Measurements from ENCODE around the gene ISOC2.
A peak's percentile ranks its signal among the peaks of the same experiment; 100 is the strongest.
"Not testable (repeated sequence)": the region's sequence is repeated elsewhere in the genome, so short reads cannot be mapped to it uniquely, and the experiment has no call there.

Gene ISOC2, protein sequence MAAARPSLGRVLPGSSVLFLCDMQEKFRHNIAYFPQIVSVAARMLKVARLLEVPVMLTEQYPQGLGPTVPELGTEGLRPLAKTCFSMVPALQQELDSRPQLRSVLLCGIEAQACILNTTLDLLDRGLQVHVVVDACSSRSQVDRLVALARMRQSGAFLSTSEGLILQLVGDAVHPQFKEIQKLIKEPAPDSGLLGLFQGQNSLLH

DNA sequence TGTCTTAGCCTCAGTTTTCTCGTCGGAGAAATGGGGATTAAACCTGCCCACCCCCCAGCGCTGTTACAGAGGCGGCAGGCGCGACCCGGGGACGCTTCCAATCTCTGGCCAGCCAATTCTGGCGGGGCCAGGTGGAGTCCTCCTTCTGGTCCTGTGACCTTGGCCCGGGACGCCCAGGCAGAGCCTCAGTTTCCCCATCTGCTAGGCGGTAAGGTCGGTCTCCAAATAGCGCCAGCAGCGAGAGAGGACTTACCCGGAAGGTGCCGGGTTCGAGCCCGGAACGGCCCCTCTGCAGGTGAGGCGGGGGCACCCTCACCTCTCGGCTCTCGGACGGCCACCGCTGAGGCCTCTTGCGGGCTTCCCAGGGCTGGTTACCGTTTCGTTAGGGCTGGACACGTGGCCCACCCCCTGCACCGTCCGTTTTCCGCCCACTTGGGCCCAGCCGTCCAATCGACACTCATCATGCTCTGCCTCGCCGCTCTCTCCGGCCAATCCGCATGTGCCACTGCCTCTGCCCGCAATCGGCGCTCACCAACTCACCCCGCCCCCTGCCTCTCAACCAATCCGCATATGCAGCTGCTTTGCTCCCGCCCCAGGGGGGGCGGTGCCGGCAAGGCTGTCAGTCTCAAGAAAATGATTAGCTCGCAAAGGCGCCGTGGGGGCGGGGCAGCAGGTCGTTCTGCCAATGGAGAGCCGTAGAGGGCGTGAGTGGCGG is at the start of gene ISOC2:
Gene ISOC2, minus strand, starts transcription at position 384 of the 715 bp plus-strand sequence. CDS start 5,156 bp downstream, outside the sequence.
- DNase-seq, result peak; percentile 100

DNA sequence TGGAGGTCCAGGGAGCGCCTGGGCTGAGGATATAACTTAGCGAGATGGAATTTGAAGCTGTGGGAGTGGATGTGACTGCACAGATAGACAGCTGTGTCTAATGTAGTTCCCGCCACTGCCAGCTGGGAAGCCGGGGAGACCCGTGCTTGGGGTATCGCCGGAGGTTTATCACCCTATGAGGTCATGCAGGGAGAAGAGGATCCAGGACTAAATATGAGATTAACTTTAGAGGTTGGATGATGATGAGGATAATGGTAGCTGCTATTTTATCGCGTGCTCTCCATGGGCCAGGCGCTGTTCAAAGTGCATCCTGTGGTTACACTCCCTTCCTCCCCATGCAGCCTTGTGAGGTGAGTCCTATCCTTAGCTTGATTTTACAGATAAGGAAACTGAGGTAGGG is 46.7 kb upstream of the ISOC2 start:
- no peak for DNase-seq

DNA sequence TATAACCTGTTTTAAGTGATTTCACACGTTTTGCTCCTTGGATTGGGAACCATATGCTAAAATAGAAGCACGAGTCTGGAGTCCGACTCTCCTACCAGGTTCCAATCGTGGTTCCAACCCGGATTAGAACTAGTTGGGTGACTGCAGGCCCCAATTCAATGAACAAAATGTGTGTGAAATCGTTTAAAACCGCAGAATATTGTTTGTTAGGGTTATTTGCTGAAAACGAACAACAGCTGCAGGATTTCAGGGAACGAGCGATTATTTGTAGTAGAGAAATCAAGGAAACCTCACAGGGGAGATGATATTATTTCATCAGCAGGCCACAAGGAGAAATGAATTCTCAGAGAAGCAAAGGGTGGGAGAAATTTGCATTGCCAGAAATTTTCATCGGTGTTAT is 43.5 kb upstream of the ISOC2 start:
- no peak for DNase-seq

DNA sequence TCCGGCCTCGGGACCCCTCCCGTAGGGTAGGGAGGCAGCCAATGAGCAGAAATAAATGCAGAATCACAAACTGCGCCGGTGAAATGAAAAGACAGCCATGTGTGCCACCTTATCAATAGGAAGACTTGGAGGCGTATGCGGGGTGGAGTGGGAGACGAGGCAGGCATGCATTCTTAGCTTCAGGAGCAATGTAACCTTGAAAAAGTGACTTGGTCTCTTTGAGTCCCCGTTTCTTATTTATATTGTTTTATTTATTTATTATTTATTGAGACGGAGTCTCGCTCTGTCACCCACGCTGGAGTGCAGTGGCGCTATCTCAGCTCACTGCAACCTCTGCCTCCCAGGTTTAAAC is 42.8 kb upstream of the ISOC2 start:
- no peak for DNase-seq

DNA sequence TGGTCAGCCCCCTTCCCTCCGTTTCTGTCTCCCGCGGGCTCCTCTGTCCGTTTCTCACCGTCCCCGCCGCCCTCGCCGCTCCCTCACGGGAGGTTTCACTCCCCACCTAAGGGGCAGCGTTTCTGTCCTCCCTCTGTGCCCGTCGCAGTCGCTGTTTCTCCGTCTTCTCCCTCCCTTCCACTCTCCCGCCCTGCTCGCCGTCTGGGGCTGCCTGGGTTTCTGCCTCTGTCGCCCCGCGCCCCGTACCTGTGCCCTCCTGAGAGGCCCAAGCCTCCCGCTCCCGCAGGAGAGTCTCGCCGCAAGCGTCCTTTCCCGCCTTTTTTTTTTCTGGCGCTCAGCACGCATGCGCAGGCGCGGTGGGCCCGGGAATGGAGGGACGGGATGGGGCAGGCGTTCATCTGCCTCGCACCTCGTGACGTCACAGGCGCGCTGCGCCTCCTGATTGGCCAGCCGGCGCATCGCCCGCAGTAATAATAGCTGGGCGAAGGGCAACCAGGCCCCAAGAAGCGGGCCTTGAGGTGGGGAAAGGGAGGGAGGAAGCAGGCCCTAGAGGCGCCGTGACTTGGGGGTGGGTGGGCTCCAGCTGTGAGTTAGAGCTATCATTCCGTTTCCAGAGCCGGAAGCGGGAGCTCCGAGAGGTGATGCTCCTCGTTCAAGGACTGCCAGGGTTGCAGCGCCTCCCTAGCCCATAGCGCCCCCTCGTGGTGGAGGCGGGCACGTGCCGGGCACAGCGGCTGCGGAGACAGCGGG is 42.2 kb upstream of the ISOC2 start:
- DNase-seq, result peak; percentile 93

DNA sequence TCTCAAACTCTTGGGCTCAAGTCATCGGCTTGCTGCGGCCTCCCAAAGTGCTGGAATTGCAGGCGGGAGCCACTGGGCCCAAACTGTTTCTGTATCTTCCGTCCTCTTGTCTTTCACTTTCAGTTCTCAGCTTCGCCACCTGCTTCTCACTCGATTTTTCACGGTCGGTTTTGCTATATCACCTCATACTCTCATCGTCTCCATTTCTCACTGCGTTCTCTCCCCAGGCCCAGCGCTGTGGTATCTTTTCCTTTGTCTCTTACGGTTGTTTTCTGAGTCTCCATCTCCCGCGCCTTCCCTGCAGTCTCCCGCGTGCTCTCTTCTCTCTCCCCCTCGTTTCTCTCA is 41.7 kb upstream of the ISOC2 start:
- DNase-seq, result no peak

DNA sequence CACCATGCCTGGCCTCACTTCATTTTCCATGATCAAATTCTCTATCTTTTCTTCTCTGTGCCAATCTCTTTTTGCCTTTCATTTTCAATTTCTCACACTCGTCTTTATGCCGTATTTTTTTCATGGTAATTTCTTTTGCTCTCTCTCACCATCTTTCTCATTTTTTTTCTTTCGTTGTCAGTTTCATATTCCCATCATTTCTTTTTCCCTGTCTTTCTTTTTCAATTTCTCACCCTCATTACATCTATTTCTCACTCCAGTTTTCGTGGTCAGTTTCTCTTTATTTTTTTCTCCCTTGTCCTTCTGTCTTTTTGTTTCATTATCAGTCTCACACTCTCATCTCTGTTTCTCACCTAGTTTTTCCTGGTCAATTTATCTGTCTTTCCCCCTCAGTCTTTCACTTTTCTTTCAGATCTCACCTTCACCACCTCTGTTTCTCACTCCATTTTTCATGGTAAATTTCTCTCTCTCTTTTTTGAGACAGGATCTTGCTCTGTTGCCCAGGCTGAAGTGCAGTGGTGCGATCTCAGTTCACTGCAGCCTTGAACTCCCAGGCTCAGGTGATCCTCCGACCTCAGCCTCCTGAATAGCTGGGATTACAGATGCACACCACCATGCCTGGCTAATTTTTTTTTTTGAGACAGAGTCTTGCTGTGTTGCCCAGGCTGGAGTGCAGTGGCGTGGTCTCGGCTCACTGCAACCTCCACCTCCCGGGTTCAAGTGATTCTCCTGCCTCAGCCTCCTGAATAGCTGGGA is 40.9 kb upstream of the ISOC2 start:
- DNase-seq, result no peak

DNA sequence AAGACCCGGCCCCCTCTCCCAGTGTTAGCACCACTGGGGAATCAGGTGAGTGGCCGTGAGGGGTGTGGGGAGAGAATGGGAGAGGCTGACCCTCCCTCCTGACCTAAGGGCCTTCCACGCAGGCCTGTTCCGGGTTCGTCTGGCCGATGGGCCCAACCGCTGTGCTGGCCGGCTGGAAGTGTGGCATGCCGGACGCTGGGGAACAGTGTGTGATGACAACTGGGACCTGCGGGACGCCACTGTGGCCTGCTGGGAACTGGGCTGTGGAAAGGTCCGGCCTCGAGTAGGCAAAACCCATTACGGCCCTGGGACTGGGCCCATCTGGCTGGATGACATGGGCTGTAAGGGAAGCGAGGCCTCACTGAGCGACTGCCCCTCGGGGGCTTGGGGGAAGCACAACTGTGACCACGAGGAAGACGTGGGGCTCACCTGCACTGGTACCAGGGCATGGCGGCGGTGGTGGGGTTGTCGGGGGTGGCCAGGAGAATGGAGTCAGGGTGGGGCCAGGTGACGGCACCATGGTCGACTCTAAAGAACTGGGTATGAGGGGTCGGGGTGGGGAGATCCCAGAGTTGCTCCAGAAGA is 39.0 kb upstream of the ISOC2 start:
- no peak for DNase-seq

DNA sequence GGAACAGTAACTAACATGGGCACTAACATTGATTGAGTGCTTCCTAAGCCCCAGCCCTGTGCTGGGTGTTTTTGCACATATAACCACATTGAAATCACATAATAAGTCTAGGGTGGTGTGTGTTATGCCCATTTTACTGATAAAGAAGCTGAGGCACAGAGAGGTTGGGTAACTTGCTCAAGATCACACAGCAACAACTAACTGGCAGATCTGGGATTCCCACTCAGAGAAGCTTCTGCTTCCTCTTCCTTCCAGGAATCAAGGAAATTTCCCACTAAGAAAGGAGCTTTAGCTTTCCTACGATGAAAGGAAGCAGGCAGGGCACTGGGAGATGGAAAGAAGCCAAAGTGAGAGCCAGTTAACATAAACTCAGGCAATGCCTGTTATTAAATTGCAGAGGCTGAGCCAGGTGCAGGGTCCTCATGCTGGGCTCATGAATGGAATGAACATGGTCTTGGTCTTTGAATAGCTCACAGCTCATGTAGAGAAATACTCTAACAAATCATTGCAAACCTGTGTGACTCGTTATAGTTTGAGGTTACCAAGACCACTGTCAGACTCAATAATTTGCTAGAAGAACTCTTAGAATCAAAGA is 36.9 kb upstream of the ISOC2 start:
- no peak for DNase-seq

DNA sequence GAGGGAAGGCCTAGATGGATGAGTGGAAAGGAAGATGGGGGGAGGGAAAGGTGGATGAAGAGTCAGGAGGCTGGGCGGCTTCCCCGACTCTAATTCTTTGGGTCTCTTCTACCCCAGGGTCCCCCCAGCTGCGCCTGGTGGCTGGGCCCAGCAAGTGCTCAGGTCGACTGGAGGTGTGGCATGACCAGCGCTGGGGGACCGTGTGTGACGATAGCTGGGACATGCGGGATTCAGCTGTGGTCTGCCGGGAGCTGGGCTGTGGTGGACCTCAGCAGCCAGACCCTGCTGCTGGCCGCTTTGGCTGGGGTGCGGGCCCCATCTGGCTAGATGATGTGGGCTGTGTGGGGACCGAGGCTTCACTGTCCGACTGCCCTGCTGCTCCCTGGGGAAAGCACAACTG is 36.3 kb upstream of the ISOC2 start:
- DNase-seq, result no peak

DNA sequence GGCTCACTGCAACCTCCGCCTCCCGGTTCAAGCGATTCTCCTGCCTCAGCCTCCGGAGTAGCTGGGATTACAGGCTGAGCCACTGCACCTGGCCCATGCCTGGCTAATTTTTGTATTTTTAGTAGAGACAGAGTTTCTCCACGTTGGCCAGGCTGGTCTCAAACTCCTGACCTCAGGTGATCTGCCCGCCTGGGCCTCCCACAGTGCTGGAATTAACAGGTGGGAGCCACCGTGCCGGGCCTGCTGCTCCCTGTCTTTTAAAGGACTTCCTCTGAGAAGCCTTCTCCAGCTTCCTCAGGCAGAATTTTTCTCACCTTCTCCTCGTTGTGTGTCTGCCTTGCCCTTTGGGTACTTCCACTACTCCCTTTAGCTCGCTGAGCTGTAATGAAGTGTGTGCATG is 35.4 kb upstream of the ISOC2 start:
- not testable (repeated sequence) for DNase-seq

DNA sequence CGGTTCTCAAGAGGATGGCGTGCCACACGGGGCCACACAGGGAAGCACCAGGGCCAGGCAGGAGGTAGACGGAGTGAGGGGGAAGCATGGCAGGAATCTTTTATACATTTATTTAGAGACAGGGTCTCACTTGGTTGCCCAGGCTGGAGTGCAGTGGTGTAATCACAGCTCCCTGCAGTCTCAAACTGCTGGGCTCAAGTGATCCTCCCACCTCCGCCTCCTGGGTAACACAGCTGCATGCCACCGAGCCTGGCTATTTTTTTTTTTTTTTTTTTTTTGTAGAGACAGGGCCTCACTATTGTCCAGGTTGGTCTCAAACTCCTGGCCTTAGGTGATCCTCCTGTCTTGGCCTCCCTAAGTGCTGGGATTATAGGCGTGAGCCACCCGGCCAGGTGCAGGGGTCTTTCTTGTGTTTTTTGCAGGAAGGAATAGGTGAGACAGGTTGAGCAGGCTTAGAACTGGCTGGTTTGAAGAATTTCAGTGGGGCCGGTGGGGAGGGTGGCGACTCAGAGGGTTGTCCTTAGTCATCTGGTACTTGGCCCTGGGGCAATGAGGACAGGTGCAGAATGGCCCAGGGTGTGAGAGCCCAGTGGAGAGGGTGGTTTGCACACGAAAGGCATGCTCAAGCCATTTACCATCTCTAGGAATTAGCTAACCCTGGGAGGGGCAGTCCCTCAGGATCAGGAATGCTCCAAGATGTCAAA is 34.4 kb upstream of the ISOC2 start:
- no peak for DNase-seq

DNA sequence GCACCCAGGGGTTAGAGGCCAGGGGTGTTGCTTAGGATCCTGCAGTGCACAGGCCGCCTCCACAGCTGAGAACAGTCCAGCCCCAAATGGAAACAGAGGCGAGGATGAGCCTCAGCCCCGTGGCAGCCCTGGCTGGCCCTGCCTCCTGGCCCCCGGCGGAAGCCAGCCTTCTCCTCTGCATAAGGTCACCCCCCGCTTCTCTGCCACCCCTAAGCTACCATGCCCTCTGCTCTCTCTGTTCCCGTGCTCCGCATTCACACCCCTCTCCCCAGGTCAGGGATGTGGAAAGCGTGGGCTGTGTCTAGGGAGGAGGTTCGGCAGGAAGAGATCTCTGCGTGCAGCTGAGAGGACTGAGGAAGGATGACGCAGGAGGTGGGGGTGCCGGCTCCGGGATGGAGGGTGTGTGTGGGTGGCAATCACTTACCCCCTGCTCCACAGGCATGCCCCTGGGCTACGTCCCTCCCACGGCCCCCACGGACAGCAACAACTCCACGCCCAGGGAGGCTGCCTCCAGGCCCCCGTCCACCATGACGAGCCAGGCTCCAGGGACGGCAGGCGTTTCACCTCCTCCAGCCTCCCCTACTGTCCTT is 32.8 kb upstream of the ISOC2 start:
- DNase-seq, result no peak

DNA sequence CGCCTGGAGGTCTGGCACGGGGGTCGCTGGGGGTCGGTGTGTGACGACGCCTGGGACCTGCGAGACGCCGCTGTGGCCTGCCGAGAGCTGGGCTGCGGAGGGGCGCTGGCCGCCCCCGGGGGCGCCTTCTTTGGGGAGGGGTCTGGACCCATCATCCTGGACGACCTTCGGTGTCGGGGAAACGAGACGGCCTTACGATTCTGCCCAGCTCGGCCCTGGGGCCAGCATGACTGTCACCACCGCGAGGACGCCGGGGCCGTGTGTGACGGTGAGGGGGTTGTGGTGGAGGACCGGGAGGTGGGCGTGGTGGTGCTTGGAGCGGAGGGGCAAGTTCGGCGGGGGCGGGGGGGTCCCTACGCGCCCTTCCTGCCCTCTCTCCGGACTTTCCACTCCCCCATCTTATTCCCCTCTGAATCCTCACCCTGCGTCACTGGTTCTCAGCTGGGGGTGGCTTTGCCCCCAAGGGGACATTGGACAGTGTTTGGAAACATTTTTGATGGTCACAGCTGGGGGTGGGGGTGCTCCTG is 32.3 kb upstream of the ISOC2 start:
- DNase-seq, result no peak

DNA sequence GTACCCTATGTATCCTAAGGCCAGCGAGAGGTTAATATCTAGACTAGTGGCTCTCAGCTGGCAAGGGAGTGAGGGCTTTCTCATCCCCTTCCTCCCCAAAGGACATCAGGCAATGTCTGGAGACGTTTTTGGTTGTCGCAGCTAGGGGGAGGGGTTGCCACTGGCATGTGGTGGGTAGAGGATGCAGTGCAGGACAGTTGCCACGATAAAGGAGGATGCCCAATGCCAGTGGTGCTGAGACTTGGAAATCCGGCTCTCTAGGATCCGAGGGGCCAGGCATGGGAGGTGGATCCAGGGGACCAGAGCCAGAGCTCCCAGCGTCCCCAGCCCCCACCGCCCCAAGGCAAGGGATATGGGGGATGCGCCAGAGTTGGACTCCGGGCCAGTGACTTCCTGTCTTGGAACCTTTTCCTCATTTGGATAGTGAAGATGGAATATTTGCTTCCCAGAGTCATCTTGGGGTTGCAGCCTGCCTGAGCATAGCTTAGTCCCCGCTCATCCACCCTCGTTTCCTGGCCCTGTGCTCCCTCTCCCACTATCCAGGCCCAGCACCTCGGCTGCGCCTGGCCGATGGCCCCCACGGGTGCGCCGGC is 31.7 kb upstream of the ISOC2 start:
- DNase-seq, result no peak

DNA sequence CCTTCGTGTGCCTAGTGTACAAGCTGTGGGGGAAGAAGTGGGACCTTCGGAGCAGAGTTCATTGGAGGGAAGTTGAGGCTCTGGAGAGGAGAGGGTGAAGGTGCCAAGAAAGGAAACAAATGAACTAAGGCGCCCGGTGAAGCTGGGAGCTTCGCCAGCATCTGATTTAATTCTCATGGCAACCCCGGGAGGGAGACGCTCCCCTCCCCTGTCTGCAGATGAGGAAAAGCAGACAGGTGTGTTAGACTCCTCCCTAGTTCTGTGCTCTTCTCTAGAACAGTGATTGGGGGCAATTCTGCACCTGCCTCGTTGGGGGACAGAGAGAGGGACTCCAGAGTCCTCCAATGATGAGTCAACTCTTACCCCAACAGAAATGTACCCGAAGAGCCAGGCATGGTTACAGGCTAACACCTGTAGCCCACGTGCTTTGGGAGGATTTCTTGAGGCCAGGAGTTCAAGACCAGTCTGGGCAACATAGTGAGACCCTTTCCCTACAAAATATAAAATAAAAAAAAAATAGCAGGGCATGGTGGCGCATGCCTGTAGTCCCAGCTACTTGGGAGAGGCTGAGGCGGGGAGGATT is 31.0 kb upstream of the ISOC2 start:
- no peak for DNase-seq

DNA sequence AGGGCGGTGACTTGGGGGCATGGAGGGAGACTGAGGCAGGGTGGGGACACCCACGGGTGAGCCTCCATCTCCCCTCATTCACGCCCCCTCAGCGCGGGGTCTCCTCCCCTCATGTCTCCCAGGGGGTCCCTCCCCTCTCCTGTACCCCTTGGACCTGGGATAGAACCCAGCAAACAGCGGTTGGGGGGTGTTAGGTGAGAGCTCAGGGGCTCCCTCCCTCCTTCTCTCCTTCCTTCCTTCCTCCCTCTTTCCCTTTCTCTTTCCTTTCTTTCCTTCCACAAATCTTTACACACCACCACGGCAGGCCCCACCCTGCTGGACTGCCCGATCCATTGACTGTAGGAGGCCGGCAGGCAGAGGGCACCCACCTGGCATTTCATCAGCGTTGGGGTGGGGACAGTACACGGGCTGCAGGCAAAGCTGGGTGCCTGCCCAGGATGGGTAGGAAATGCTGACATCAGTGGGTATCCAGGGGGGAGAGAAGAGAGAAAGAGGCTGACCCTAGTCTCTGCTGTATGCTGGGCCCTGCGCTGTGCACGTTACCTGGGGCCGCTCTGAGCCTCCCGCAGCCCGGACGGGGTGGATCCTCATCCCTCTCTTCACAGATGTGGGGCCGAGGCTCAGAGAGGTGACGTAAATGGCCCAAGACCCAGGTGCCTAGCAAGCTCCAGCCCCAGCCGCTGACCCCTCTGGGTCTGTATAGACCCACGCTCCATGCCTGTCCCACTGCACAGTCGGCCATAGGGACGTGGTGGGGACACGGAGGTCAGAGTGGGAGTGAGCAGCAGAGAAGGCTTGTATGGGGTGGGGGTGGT is 30.3 kb upstream of the ISOC2 start:
- DNase-seq, result no peak

DNA sequence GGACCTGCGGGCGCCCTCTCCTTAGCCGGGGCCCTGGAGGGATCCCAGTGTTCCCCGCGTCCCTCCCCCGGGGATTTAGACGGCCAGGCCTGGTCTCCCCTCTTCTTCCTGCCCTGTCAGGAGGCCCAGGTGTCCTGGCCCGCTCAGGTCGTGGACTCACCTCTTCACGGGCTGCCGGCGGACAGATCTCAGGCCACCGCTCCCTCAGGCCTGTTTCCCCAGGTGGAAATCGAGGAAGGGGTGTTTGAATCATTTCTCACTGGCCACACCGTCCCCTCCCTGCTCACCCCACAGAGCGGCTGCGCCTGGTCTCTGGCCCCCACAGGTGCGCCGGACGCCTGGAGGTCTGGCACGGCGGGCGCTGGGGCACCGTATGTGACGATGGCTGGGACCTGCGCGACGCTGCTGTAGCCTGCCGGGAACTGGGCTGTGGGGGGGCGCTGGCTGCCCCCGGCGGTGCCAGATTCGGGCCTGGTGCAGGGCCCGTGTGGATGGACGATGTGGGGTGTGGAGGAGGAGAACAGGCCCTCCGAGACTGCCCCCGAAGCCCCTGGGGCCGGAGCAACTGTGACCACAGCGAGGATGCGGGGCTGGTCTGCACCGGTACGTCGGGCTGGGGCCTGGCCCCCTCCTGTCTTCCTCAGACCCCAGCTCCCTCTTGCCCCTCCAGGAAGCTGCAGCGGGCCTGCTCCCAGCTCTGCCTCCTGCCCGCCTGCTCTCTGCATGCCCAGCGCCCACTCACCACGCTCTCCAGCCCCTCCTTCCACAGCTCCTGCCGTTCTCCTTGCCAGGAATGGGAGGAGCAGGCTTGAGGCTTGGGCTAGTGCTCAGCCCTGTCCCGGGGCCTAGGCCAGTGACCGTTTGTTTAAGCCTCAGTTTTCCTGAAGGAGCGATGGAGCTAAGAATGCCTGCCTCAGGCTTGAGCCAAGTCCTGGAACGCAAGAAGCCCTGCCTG is 29.3 kb upstream of the ISOC2 start:
- DNase-seq, result no peak
